Activated CD8-positive, alpha-beta T cell treated with anti-CD3 and anti-CD28 coated beads for 36 hours (primary cell): ENCODE data around the gene KRTAP12-1. TPM values are rescaled to one million over a fixed set of nuclear protein-coding genes. Genes with fewer than 3 reads are reported as not detected.
"Not testable (repeated sequence)": the region's sequence is repeated elsewhere in the genome, so short reads cannot be mapped to it uniquely, and the experiment has no call there.

Experiments used
- ATAC-seq: fragments of 200-7000 bp; cut with Tn5 transposase; one replicate; pipeline ENCODE4 v1.10.0; 2021; ENCODE audit warnings: mild to moderate bottlenecking, moderate library complexity
- CTCF ChIA-PET: fragments of 350-600 bp; sonication (Branson Sonifier 250); formaldehyde crosslinking; loops from one replicate; lab custom pipeline; 2021; ENCODE audit warnings: antibody characterized with exemption; lab: Charles Lee
- POLR2A ChIA-PET: fragments of 350-600 bp; sonication (Branson Sonifier 250); formaldehyde crosslinking; loops from one replicate; lab custom pipeline; 2021; ENCODE audit warnings: antibody characterized with exemption; lab: Charles Lee
- DNase-seq: peaks from one replicate; pipeline ENCODE4 v3.0.0-alpha.2; 2020
- H3K27ac Mint-ChIP-seq: one replicate; pipeline ENCODE4 v1.8.0; 2021; ENCODE audit warnings: mild to moderate bottlenecking, mixed read lengths
- H3K27me3 Mint-ChIP-seq: one replicate; pipeline ENCODE4 v1.8.0; 2021; ENCODE audit warnings: mixed read lengths
- H3K36me3 Mint-ChIP-seq: one replicate; pipeline ENCODE4 v1.8.0; 2021; ENCODE audit warnings: low read depth, mixed read lengths
- H3K4me1 Mint-ChIP-seq: one replicate; pipeline ENCODE4 v1.8.0; 2021; ENCODE audit warnings: low read depth, mixed read lengths
- H3K4me3 Mint-ChIP-seq: one replicate; pipeline ENCODE4 v1.8.0; 2021; ENCODE audit warnings: mild to moderate bottlenecking, moderate library complexity, mixed read lengths
- H3K9me3 Mint-ChIP-seq: one replicate; pipeline ENCODE4 v1.8.0; 2021; ENCODE audit warnings: mixed read lengths
- CTCF ChIP-seq: fragments of 200-600 bp; IDR thresholded peaks from one replicate; pipeline ENCODE4 v1.8.0; 2022; ENCODE audit warnings: antibody characterized with exemption, mild to moderate bottlenecking
- intact Hi-C: fragments of 100-400 bp; cut with micrococcal nuclease; formaldehyde crosslinking; loops from one replicate; pipeline ENCODE4 v1.10.0; 2022
- total RNA-seq, 2 experiments: library from RNA; stranded (reverse); gene quantifications; one replicate each; pipeline ENCODE4 v1.2.3, GENCODE V29; 2021

The KRTAP12-1 gene
- total RNA-seq, 2 experiments from 2014 or later = not detected

- Mint-ChIP-seq H3K4me1 (peaks cover 6% of the 10 kb centered on the region), H3K27ac (no peak overlapping the region), H3K9me3 (peaks cover 24% of the 10 kb centered on the region), H3K4me3 (no peak overlapping the region), H3K27me3 (no peaks in the 10 kb centered on the region), H3K36me3 (no peaks in the 10 kb centered on the region)
- POLR2A ChIA-PET = interaction anchor here (0.8 kb wide), 1 partner anchor 27 kb away, joined by 3 read pairs; no protein-coding TSS in a partner anchor
- CTCF ChIA-PET = interaction anchor here (0.8 to 1.5 kb wide), 4 partner anchors 15 to 95 kb away, joined by 3 to 4 read pairs (median 4); partner anchors contain the start of gene KRTAP12-1
- intact Hi-C loops = no loop called here
- ATAC-seq (no peak), DNase-seq (no peak)
- no peak for TF ChIP-seq CTCF
Measured at GRCh38 chr21:44647222-44647552, 34.8 kb downstream of the KRTAP12-1 start.

- ATAC-seq, intact Hi-C loops, H3K4me1 Mint-ChIP-seq, H3K27me3 Mint-ChIP-seq, DNase-seq, H3K27ac Mint-ChIP-seq, H3K4me3 Mint-ChIP-seq, H3K36me3 Mint-ChIP-seq: not testable (repeated sequence)
- ChIA-PET POLR2A (interaction anchor here (0.8 kb wide), 1 partner anchor 27 kb away, joined by 3 read pairs; no protein-coding TSS in a partner anchor), CTCF (interaction anchor here (0.7 to 1.5 kb wide), 5 partner anchors 14 to 97 kb away, joined by 3 to 4 read pairs (median 3); partner anchors contain the start of gene KRTAP12-1)
- H3K9me3 Mint-ChIP-seq = peaks cover 26% of the 10 kb centered on the region
Measured at GRCh38 chr21:44646366-44647221, 35.4 kb downstream of the KRTAP12-1 start, which contains the start of gene KRTAP10-11. TSS of gene KRTAP10-11 (plus strand) at chr21:44646414. CDS start at chr21:44646459, 45 bp downstream.

- no peak for DNase-seq
- Mint-ChIP-seq H3K27me3 (no peaks in the 10 kb centered on the region), H3K36me3 (no peaks in the 10 kb centered on the region), H3K4me3 (no peak overlapping the region), H3K27ac (no peak overlapping the region), H3K4me1 (peaks cover 6% of the 10 kb centered on the region), H3K9me3 (peaks cover 34% of the 10 kb centered on the region)
- TF ChIP-seq CTCF = no peak
- no peak for ATAC-seq
- intact Hi-C loops = no loop called here
- ChIA-PET CTCF (interaction anchor here (1.0 to 1.2 kb wide), 2 partner anchors 26 to 149 kb away, joined by 3 to 4 read pairs; no protein-coding TSS in a partner anchor), POLR2A (no interaction called here)
Measured at GRCh38 chr21:44644878-44645277, 37.1 kb downstream of the KRTAP12-1 start.

- intact Hi-C loops = no loop called here
- DNase-seq (no peak), ATAC-seq (no peak)
- CTCF ChIA-PET = no interaction called here
- Mint-ChIP-seq H3K4me3 (no peak overlapping the region), H3K36me3 (no peaks in the 10 kb centered on the region), H3K27me3 (no peaks in the 10 kb centered on the region), H3K27ac (no peak overlapping the region), H3K9me3 (peaks cover 34% of the 10 kb centered on the region), H3K4me1 (peaks cover 6% of the 10 kb centered on the region)
- no peak for TF ChIP-seq CTCF
- POLR2A ChIA-PET = no interaction called here
Measured at GRCh38 chr21:44643741-44644310, 38.1 kb downstream of the KRTAP12-1 start.

GRCh38 chr21:44640761-44641160, 41.2 kb downstream of the KRTAP12-1 start:
- H3K36me3 Mint-ChIP-seq = no peaks in the 10 kb centered on the region
- no peak overlapping the region for H3K27ac Mint-ChIP-seq
- H3K9me3 Mint-ChIP-seq = peaks cover 34% of the 10 kb centered on the region
- POLR2A ChIA-PET = no interaction called here
- intact Hi-C loops = no loop called here
- CTCF ChIA-PET = no interaction called here
- TF ChIP-seq CTCF = no peak
- no peak for DNase-seq
- no peaks in the 10 kb centered on the region for H3K4me1 Mint-ChIP-seq
- H3K27me3 Mint-ChIP-seq = no peaks in the 10 kb centered on the region
- ATAC-seq = no peak
- H3K4me3 Mint-ChIP-seq = no peak overlapping the region
